Measurements from ENCODE around the gene WASHC4. TPM values are rescaled to one million over a fixed set of nuclear protein-coding genes. Genes with fewer than 3 reads are reported as not detected.

Gene WASHC4
- total RNA-seq, 4 donors from 2014 or later, result 18.0 to 70.3 (median 44.3) TPM

GRCh38 chr12:105072888-105073488, 34.5 kb upstream of the WASHC4 start:
- 84 to 100% methylated on average over 2 to 6 of the region's 6 CpGs for WGBS, 2 donors (ENCODE audit: low coverage in 1 of 2)
- no peak for TF ChIP-seq POLR2AphosphoS5 (IDR thresholded peaks at IDR 0.05)
- TF ChIP-seq CTCF (IDR thresholded peaks at IDR 0.05), result no peak
- TF ChIP-seq POLR2A (IDR thresholded peaks at IDR 0.05), result no peak
- TF ChIP-seq EP300 (IDR thresholded peaks at IDR 0.05; ENCODE audit: low read depth), result no peak
- no peaks in the 10 kb centered on the region for H3K4me1 ChIP-seq
- intact Hi-C loops (cut with DNase I; ENCODE audit: low total_unique reads), result no loop called here
- no peaks in the 10 kb centered on the region for H3K27me3 ChIP-seq
- in situ Hi-C loops (cut with MboI; ENCODE audit: low pct_ligation_motif_present in 1 of 4, low pct_unique_long_range_greater_than_20kb in 1 of 4, low sequenced_read_pairs in 3 of 4), result loop anchor here (25.0 kb wide), 3 partner anchors 686 to 861 kb away; partner anchors contain the start of gene TXNRD1 (in 2 of the 4)
- no peak for DNase-seq
- no peaks in the 10 kb centered on the region for H3K36me3 ChIP-seq
- H3K27ac ChIP-seq, result no peak overlapping the region
- H3K4me3 ChIP-seq, result no peak overlapping the region
- H3K9me3 ChIP-seq, result no peaks in the 10 kb centered on the region

GRCh38 chr12:105076098-105076497, 31.4 kb upstream of the WASHC4 start:
- Histone ChIP-seq H3K27ac (no peak overlapping the region), H3K36me3 (no peaks in the 10 kb centered on the region), H3K9me3 (no peaks in the 10 kb centered on the region), H3K4me3 (no peak overlapping the region), H3K27me3 (no peaks in the 10 kb centered on the region), H3K4me1 (no peaks in the 10 kb centered on the region)
- WGBS, 2 donors (ENCODE audit: low coverage in 1 of 2), result 90 to 97% methylated on average over 1 of the region's 1 CpG
- DNase-seq, result no peak
- in situ Hi-C loops (cut with MboI; ENCODE audit: low pct_ligation_motif_present in 1 of 4, low pct_unique_long_range_greater_than_20kb in 1 of 4, low sequenced_read_pairs in 3 of 4) (no loop called here), intact Hi-C loops (cut with DNase I; ENCODE audit: low total_unique reads) (no loop called here)
- no peak for TF ChIP-seq POLR2A (IDR thresholded peaks at IDR 0.05)
- no peak for TF ChIP-seq POLR2AphosphoS5 (IDR thresholded peaks at IDR 0.05)
- no peak for TF ChIP-seq CTCF (IDR thresholded peaks at IDR 0.05)
- TF ChIP-seq EP300 (IDR thresholded peaks at IDR 0.05; ENCODE audit: low read depth), result no peak

- H3K4me1 ChIP-seq, result no peaks in the 10 kb centered on the region
- no peak for DNase-seq
- 92 to 93% methylated on average over 3 of the region's 3 CpGs for WGBS, 2 donors (ENCODE audit: low coverage in 1 of 2)
- H3K27me3 ChIP-seq, result no peaks in the 10 kb centered on the region
- no peaks in the 10 kb centered on the region for H3K9me3 ChIP-seq
- in situ Hi-C loops (cut with MboI; ENCODE audit: low pct_ligation_motif_present in 1 of 4, low pct_unique_long_range_greater_than_20kb in 1 of 4, low sequenced_read_pairs in 3 of 4) (no loop called here), intact Hi-C loops (cut with DNase I; ENCODE audit: low total_unique reads) (no loop called here)
- H3K27ac ChIP-seq, result no peak overlapping the region
- no peak for TF ChIP-seq POLR2AphosphoS5 (IDR thresholded peaks at IDR 0.05)
- H3K36me3 ChIP-seq, result no peaks in the 10 kb centered on the region
- H3K4me3 ChIP-seq, result no peak overlapping the region
These were observed 30.6 kb upstream of the WASHC4 start for GRCh38 chr12:105076913-105077312.

GRCh38 chr12:105077435-105077834, 30.1 kb upstream of the WASHC4 start:
- no peaks in the 10 kb centered on the region for H3K9me3 ChIP-seq
- in situ Hi-C loops (cut with MboI; ENCODE audit: low pct_ligation_motif_present in 1 of 4, low pct_unique_long_range_greater_than_20kb in 1 of 4, low sequenced_read_pairs in 3 of 4) (no loop called here), intact Hi-C loops (cut with DNase I; ENCODE audit: low total_unique reads) (no loop called here)
- 81% methylated on average over 7 of the region's 7 CpGs; no CpG with 5 or more reads in 1 of the 2 donors for WGBS, 2 donors (ENCODE audit: low coverage in 1 of 2)
- DNase-seq, result no peak
- H3K4me3 ChIP-seq, result no peak overlapping the region
- H3K27ac ChIP-seq, result no peak overlapping the region
- TF ChIP-seq POLR2A (IDR thresholded peaks at IDR 0.05) (no peak), CTCF (IDR thresholded peaks at IDR 0.05) (no peak), EP300 (IDR thresholded peaks at IDR 0.05; ENCODE audit: low read depth) (no peak), POLR2AphosphoS5 (IDR thresholded peaks at IDR 0.05) (no peak)
- no peaks in the 10 kb centered on the region for H3K4me1 ChIP-seq
- H3K27me3 ChIP-seq, result no peaks in the 10 kb centered on the region
- H3K36me3 ChIP-seq, result no peaks in the 10 kb centered on the region

All from transverse colon (tissue), 4 donors.